RWPE2 (cell line): ENCODE measurements around the gene DUSP6.

Source experiments
- ATAC-seq: fragments of 200-7000 bp; cut with Tn5 transposase; 3 replicates; pipeline ENCODE4 v1.9.1; 2021; ENCODE audit warnings: low read depth
- DNase-seq: peaks from one replicate; pipeline ENCODE4 v3.0.0-alpha.2; 2020; ENCODE audit warnings: low spot score
- H3K27ac ChIP-seq: fragments of 450-650 bp; 2 replicates; pipeline ENCODE4 v1.5.1; 2017; ENCODE audit warnings: mild to moderate bottlenecking; ENCODE audit not compliant: poor library complexity, severe bottlenecking
- H3K27me3 ChIP-seq: fragments of 250-450 bp; sonication (Bioruptor Pico); 2 replicates; pipeline ENCODE4 v1.5.1; 2021; ENCODE audit warnings: mild to moderate bottlenecking, moderate library complexity; ENCODE audit not compliant: insufficient read depth, poor library complexity, severe bottlenecking
- H3K36me3 ChIP-seq: fragments of 250-450 bp; sonication (Bioruptor Pico); 2 replicates; pipeline ENCODE4 v1.5.1; 2020; ENCODE audit warnings: low read depth, mild to moderate bottlenecking, moderate library complexity
- H3K4me1 ChIP-seq: fragments of 250-450 bp; sonication (Bioruptor Pico); 2 replicates; pipeline ENCODE4 v1.5.1; 2021; ENCODE audit warnings: mild to moderate bottlenecking, moderate library complexity; ENCODE audit not compliant: insufficient read depth, poor library complexity, severe bottlenecking
- H3K4me3 ChIP-seq: fragments of 250-450 bp; sonication (Bioruptor Pico); 2 replicates; pipeline ENCODE4 v1.5.1; 2021; ENCODE audit warnings: mild to moderate bottlenecking, moderate library complexity; ENCODE audit not compliant: severe bottlenecking
- H3K9me3 ChIP-seq: fragments of 250-450 bp; sonication (Bioruptor Pico); 2 replicates; pipeline ENCODE4 v1.5.1; 2021; ENCODE audit warnings: mild to moderate bottlenecking, moderate library complexity; ENCODE audit not compliant: severe bottlenecking
- TF ChIP-seq, protein P1 (sequence below): fragments of 450-650 bp; IDR thresholded peaks from one replicate; pipeline ENCODE4 v1.5.1; 2017; ENCODE audit warnings: mild to moderate bottlenecking, moderate library complexity; ENCODE audit not compliant: poor library complexity, severe bottlenecking

DUSP6 gene

DNA sequence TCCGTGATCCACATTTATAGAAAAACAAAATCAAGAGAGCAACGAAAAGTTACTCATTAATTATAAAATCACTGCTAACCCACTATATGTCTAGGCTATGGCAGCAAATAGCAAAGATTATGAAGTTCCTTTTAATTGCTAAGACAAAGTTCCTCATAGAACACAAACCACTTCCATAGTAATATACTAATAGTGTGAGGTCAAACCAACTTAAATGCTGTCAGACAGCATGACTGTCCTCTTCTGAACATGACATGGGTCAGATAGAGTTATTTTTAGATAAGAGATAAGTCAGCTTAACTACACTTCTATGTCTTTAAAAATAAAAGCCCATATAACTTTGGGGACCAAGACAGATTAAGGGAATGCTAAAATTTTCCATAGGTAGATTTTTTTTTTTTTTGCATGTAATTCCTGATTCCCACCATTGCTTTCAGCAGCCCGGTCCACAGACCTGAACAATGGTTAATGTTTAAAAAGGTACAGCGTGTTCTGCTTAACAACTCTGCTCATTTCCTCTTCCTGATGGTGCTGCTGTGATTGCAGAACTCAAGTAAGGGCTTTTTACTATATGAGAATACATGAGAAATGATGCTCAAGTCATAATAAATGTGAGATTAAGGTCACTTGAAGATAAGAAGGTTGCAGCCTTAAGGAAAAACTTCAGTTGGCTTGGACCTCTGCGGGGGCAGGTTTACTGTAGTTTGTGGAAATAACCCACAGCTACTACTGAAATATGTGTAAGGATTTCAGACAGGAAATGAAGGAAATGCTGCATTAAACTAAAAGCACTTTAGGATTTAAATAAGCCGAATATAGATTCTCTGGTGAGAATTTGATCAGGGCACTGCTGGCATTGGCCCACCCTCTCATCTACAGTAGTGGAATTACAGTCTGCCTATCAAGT, 37.7 kb upstream of the DUSP6 start:
- H3K27me3 ChIP-seq = no peaks in the 10 kb centered on the region
- no peak overlapping the region for H3K4me3 ChIP-seq
- H3K4me1 ChIP-seq = peaks cover 19% of the 10 kb centered on the region
- no peaks in the 10 kb centered on the region for H3K9me3 ChIP-seq
- H3K36me3 ChIP-seq = no peaks in the 10 kb centered on the region
- no peak overlapping the region for H3K27ac ChIP-seq
- TF ChIP-seq, protein P1, sequence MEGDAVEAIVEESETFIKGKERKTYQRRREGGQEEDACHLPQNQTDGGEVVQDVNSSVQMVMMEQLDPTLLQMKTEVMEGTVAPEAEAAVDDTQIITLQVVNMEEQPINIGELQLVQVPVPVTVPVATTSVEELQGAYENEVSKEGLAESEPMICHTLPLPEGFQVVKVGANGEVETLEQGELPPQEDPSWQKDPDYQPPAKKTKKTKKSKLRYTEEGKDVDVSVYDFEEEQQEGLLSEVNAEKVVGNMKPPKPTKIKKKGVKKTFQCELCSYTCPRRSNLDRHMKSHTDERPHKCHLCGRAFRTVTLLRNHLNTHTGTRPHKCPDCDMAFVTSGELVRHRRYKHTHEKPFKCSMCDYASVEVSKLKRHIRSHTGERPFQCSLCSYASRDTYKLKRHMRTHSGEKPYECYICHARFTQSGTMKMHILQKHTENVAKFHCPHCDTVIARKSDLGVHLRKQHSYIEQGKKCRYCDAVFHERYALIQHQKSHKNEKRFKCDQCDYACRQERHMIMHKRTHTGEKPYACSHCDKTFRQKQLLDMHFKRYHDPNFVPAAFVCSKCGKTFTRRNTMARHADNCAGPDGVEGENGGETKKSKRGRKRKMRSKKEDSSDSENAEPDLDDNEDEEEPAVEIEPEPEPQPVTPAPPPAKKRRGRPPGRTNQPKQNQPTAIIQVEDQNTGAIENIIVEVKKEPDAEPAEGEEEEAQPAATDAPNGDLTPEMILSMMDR = no peak
- ATAC-seq (no peak), DNase-seq (no peak)

DNA sequence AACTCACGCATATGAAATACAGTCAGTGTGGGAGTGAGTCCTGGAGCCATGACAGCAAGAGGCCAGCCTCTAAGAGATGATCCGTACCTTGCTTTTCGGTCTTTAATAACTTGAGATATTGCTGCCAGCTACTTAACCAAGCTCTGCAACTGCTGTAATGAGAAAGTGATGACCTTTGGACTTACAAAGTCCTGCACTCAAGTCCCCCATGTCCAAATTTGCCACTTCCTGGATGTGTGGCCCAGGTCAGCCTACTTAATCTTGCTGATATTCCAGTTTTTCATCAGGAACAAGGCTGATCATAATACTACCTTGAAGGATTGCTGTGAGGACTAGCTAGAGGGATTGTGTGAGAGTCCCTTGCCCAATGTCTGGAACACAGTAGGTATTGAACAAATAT, 33.8 kb upstream of the DUSP6 start:
- Histone ChIP-seq H3K27me3 (no peaks in the 10 kb centered on the region), H3K9me3 (no peaks in the 10 kb centered on the region), H3K36me3 (no peaks in the 10 kb centered on the region), H3K27ac (no peak overlapping the region), H3K4me1 (peaks cover 46% of the 10 kb centered on the region), H3K4me3 (no peak overlapping the region)
- ATAC-seq (no peak), DNase-seq (no peak)
- TF ChIP-seq, protein P1 = no peak

DNA sequence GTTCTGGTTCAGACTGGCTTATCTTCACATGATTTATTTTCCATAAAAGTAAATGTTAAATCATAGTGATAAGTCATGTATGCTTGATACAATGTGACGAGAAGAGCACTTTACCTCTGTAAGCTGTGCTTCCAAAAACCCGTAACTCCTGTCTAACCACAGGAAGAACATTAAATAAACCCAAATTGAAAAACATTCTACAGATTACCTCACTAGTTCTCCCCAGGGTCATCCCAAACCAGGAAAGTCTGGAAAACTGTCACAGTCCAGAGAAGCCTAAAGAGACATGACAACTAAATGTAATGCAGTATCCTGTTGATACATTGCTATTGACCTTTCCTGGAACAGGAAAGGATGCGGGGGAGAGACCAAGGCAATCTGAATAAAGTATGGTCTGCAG, 32.5 kb upstream of the DUSP6 start:
- DNase-seq = no peak
- no peaks in the 10 kb centered on the region for H3K9me3 ChIP-seq
- H3K27me3 ChIP-seq = no peaks in the 10 kb centered on the region
- H3K4me3 ChIP-seq = no peak overlapping the region
- H3K36me3 ChIP-seq = no peaks in the 10 kb centered on the region
- TF ChIP-seq, protein P1 = no peak
- peaks cover 36% of the 10 kb centered on the region for H3K4me1 ChIP-seq
- peak overlapping the region; percentile 84 for H3K27ac ChIP-seq
- ATAC-seq = no peak

- no peaks in the 10 kb centered on the region for H3K36me3 ChIP-seq
- H3K27me3 ChIP-seq = no peaks in the 10 kb centered on the region
- TF ChIP-seq, protein P1 = no peak
- H3K4me3 ChIP-seq = no peak overlapping the region
- ATAC-seq (peak; percentile 90), DNase-seq (no peak)
- H3K4me1 ChIP-seq = peaks cover 35% of the 10 kb centered on the region
- H3K9me3 ChIP-seq = no peaks in the 10 kb centered on the region
- H3K27ac ChIP-seq = peak overlapping the region; percentile 84
These were observed 31.9 kb upstream of the DUSP6 start for GRCh38 chr12:89384050-89384758.
